K562 (cell line): ENCODE measurements around the gene MAST4. TPM values are rescaled to one million over a fixed set of nuclear protein-coding genes. Genes with fewer than 3 reads are reported as not detected.

Source experiments
- ATAC-seq: fragments of 200-7000 bp; cut with Tn5 transposase; 3 replicates; pipeline ENCODE4 v1.9.1; 2020; ENCODE audit warnings: moderate library complexity
- BruUV-seq: library from RNA; stranded (reverse); fragments of 400-500 nt; replicated peaks from 2 replicates; lab custom pipeline; 2021; lab: Mats Ljungman, UMichigan
- CTCF ChIA-PET: fragments of 300-600 bp; formaldehyde crosslinking; extraction: SDS; loops from one replicate; lab custom pipeline; 2021; ENCODE audit warnings: low intra/inter-chr PET ratio; lab: Yijun Ruan, JAX
- POLR2A ChIA-PET: fragments of 300-600, 350-650 bp; sonication (Branson Sonifier 250); formaldehyde crosslinking; extraction: SDS; loops from one replicate; lab custom pipeline; 2021; ENCODE audit warnings: antibody characterized with exemption, inconsistent platforms; lab: Yijun Ruan, JAX
- DNase-seq, 4 experiments: peaks; one replicate each; pipeline versions ENCODE4 v3.0.0 to v3.0.0-alpha.2; 2011 to 2018; ENCODE audit warnings: low spot score in 3 of 4, mixed read lengths in 3 of 4; ENCODE audit errors: extremely low read depth in 1 of 4
- FAIRE-seq: peaks from 2 replicates; lab custom pipeline; 2011; peaks lifted over from hg19 to GRCh38; lab: Jason Lieb, UNC
- H2AFZ ChIP-seq: 2 replicates; pipeline ENCODE4 v1.6.0; 2011; ENCODE audit warnings: low read depth, low read length, control low read depth, inconsistent platforms
- H3K27ac ChIP-seq: fragments of 200-600 bp; 3 replicates; pipeline ENCODE4 v1.8.0; 2011; ENCODE audit warnings: low read depth, mild to moderate bottlenecking, control low read depth, inconsistent platforms, low read length, moderate library complexity, mixed read lengths; ENCODE audit errors: extremely low read depth
- H3K27me3 ChIP-seq, 2 experiments: fragments of 300-600 bp in 1 of 2; 2 replicates in 1 of 2; 3 replicates in 1 of 2; pipeline versions ENCODE4 v1.6.0 to v1.8.0; 2011; ENCODE audit warnings: inconsistent platforms in 2 of 2, low read length in 2 of 2, mild to moderate bottlenecking in 1 of 2, mixed read lengths in 1 of 2, moderate library complexity in 1 of 2; ENCODE audit not compliant: control insufficient read depth in 2 of 2, insufficient read depth in 2 of 2
- H3K36me3 ChIP-seq: fragments of 300-600 bp; 3 replicates; pipeline ENCODE4 v1.8.0; 2011; ENCODE audit warnings: mild to moderate bottlenecking, low read length, inconsistent platforms; ENCODE audit not compliant: control insufficient read depth, insufficient read depth
- H3K4me1 ChIP-seq, 2 experiments: fragments of 200-600 bp in 1 of 2; replicated peaks in 1 of 2; 2 replicates in 1 of 2; 3 replicates in 1 of 2; pipeline versions ENCODE4 v1.5.1 to v1.8.0; 2011; ENCODE audit warnings: inconsistent platforms in 2 of 2, low read length in 2 of 2, mild to moderate bottlenecking in 1 of 2, mixed read lengths in 1 of 2, moderate library complexity in 1 of 2; ENCODE audit not compliant: control insufficient read depth in 2 of 2, insufficient read depth in 2 of 2
- H3K4me2 ChIP-seq: 2 replicates; pipeline ENCODE4 v1.6.1; 2011; ENCODE audit warnings: low read length, control low read depth, inconsistent platforms, mixed read lengths; ENCODE audit not compliant: insufficient read depth
- H3K4me3 ChIP-seq: fragments of 200-600 bp; sonication (generic), shearing (Covaris generic); 2 replicates; pipeline ENCODE4 v1.5.1; 2016; ENCODE audit warnings: control low read depth, inconsistent platforms
- H3K79me2 ChIP-seq: fragments of 200-600 bp; 3 replicates; pipeline ENCODE4 v1.8.0; 2011; ENCODE audit warnings: low read length, inconsistent platforms; ENCODE audit not compliant: control insufficient read depth, insufficient read depth
- H3K9ac ChIP-seq, 2 experiments: 2 replicates each; pipeline versions ENCODE4 v1.6.0 to v1.6.1; 2011; ENCODE audit warnings: low read depth in 2 of 2, low read length in 2 of 2, control low read depth in 1 of 2, inconsistent platforms in 1 of 2, mild to moderate bottlenecking in 1 of 2, mixed read lengths in 1 of 2; ENCODE audit not compliant: insufficient read depth in 1 of 2
- H3K9me1 ChIP-seq: one replicate; pipeline ENCODE4 v1.6.0; 2011; ENCODE audit warnings: inconsistent platforms, mild to moderate bottlenecking, low read length, moderate library complexity; ENCODE audit not compliant: control insufficient read depth, insufficient read depth
- H3K9me3 ChIP-seq: replicated peaks from 2 replicates; pipeline ENCODE4 v1.5.1; 2011; ENCODE audit warnings: low read depth, low read length, inconsistent platforms; ENCODE audit not compliant: control insufficient read depth, insufficient read depth
- H4K20me1 ChIP-seq: replicated peaks from 2 replicates; pipeline ENCODE4 v1.6.1; 2011; ENCODE audit warnings: low read length, inconsistent platforms, mixed read lengths; ENCODE audit not compliant: control insufficient read depth, insufficient read depth
- BCL6 ChIP-seq: fragments of 250-450 bp; sonication (Bioruptor Pico); IDR thresholded peaks from 2 replicates; pipeline ENCODE4 v1.4.0; 2020
- CHD2 ChIP-seq: IDR thresholded peaks from 2 replicates; pipeline ENCODE4 v1.6.1; 2011; ENCODE audit warnings: low read depth, low read length
- COPS2 ChIP-seq: fragments of 450-650 bp; conservative IDR thresholded peaks from 2 replicates; pipeline ENCODE4 v1.6.1; 2016; ENCODE audit warnings: mild to moderate bottlenecking, moderate library complexity
- FOXK1 ChIP-seq: sonication (generic); formaldehyde crosslinking; IDR thresholded peaks from 2 replicates; pipeline ENCODE4 v1.8.0; 2022; ENCODE audit warnings: missing genetic modification reagents, mild to moderate bottlenecking, borderline replicate concordance
- KDM4B ChIP-seq, 2 experiments: fragments of 450-650 bp in 1 of 2; sonication (generic) in 1 of 2; IDR thresholded peaks; 2 replicates each; pipeline ENCODE4 v1.6.1; 2016 to 2017; ENCODE audit warnings: borderline replicate concordance in 2 of 2, antibody characterized with exemption in 1 of 2, low read depth in 1 of 2, mild to moderate bottlenecking in 1 of 2
- MTA1 ChIP-seq: fragments of 450-650 bp; IDR thresholded peaks from 2 replicates; pipeline ENCODE4 v1.6.1; 2017; ENCODE audit warnings: borderline replicate concordance
- RBM17 ChIP-seq: fragments of 200-400 bp; formaldehyde crosslinking; IDR thresholded peaks from 2 replicates; pipeline ENCODE4 v1.6.1; 2017; ENCODE audit warnings: low read depth, mild to moderate bottlenecking, low read length, borderline replicate concordance
- U2AF2 ChIP-seq: fragments of 200-400 bp; formaldehyde crosslinking; optimal IDR thresholded peaks from 2 replicates; pipeline ENCODE3; 2017; ENCODE audit warnings: low read depth, mild to moderate bottlenecking, low read length
- ZEB2 ChIP-seq: fragments of 450-650 bp; IDR thresholded peaks from 2 replicates; pipeline ENCODE4 v1.6.1; 2016
- ZNF668 ChIP-seq: fragments of 250-450 bp; sonication (Bioruptor Pico); IDR thresholded peaks from 2 replicates; pipeline ENCODE4 v1.8.0; 2022; ENCODE audit warnings: mild to moderate bottlenecking, inconsistent platforms
- WGBS: fragments of 100-300 bp; shearing (Covaris generic); methylation state at CpG from one replicate; pipeline ENCODE4 v1.1.6; 2016; ENCODE audit warnings: low coverage, mixed read lengths; ENCODE audit not compliant: insufficient coverage; ENCODE audit errors: missing lambda C conversion rate; 5-methylcytosine and 5-hydroxymethylcytosine counted together
- in situ Hi-C: fragments of 300-500 bp; cut with MboI; formaldehyde crosslinking; loops from 4 replicates; pipeline ENCODE4 v1.15.0; 2018; ENCODE audit warnings: inconsistent platforms, mixed read lengths
- intact Hi-C: fragments of 100-400 bp; cut with micrococcal nuclease; formaldehyde crosslinking; loops from 2 replicates; pipeline ENCODE4 v1.14.2; 2022
- polyA plus RNA-seq, 8 experiments: library from polyadenylated mRNA; depleted of rRNA in 4 of 8; stranded (reverse) in 5 of 8; unstranded in 3 of 8; fragments of >200 nt; fragmentation: Nextera tagmentation in 2 of 8; fragmentation: Illumina TruSeq in 1 of 8; extraction: Ambion mirVana in 2 of 8; extraction: Trizol in 1 of 8; gene quantifications; 2 replicates each; pipeline versions ENCODE4 v1.2.1 to v1.2.3, GENCODE V29; 2011 to 2014; ENCODE audit warnings: inconsistent platforms in 1 of 8, missing spikeins in 1 of 8
- total RNA-seq, 7 experiments: library from RNA; depleted of rRNA in 6 of 7; stranded (reverse); fragments of >200 nt in 6 of 7; fragmentation: Illumina TruSeq in 2 of 7; extraction: Trizol in 2 of 7; gene quantifications; 2 replicates each; pipeline versions ENCODE4 v1.2.1 to v1.2.3, GENCODE V29; 2011 to 2021; ENCODE audit warnings: low replicate concordance in 1 of 7
- TF ChIP-seq, protein P1 (sequence below): fragments of 250-450 bp; sonication (Bioruptor Pico); IDR thresholded peaks from 2 replicates; pipeline ENCODE4 v1.4.0; 2020; ENCODE audit warnings: mild to moderate bottlenecking, moderate library complexity
- TF ChIP-seq, protein P2 (sequence below): fragments of 250-450 bp; sonication (Bioruptor Pico); IDR thresholded peaks from 2 replicates; pipeline ENCODE4 v1.5.0; 2020; ENCODE audit warnings: mild to moderate bottlenecking, borderline replicate concordance
- TF ChIP-seq, protein P3 (sequence below), 3 experiments: fragments of 200-800 bp in 1 of 3; fragments of 250-450 bp in 1 of 3; fragments of 450-650 bp in 1 of 3; sonication (Bioruptor Pico) in 1 of 3; sonication (Bioruptor generic) in 1 of 3; formaldehyde crosslinking in 1 of 3; IDR thresholded peaks; 2 replicates each; pipeline versions ENCODE4 v1.6.1 to v1.8.0; 2016 to 2022; ENCODE audit warnings: mild to moderate bottlenecking in 2 of 3, missing genetic modification characterization in 2 of 3, missing compliant biosample characterization in 1 of 3, moderate library complexity in 1 of 3

Gene MAST4
- total and polyA plus RNA-seq, 9 of the 15 experiments (the other 6 are each of a cell fraction or from before 2014, with no cell fraction given): 0.88 to 10.1 (median 5.2) TPM

DNA sequence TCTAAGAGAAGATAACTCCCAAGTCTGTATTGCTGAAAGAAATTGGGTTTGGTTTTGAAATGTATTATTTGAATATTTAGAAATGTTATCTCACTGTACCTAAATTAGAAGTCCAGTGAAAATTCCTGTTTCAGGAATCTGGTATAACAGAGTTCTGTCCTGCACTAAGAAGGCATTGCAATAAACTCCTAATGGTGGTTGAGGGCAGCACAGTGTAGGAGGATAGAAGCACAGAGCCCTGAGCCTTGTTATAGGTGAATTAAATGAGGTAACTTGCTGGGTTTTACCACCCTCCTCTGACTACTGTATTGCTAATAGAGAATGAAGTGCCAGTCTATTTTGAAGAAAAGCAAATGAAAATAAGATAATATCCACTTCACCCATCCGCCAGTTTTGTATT, 457.0 kb downstream of the MAST4 start:
- H3K36me3 ChIP-seq: no peaks in the 10 kb centered on the region; the same call in 2 of the 3 replicates
- ATAC-seq: no peak
- H2AFZ ChIP-seq: no peak overlapping the region
- intact Hi-C loops (no loop called here), in situ Hi-C loops (no loop called here)
- ChIA-PET CTCF (no interaction called here), POLR2A (no interaction called here)
- no peaks in the 10 kb centered on the region for H4K20me1 ChIP-seq
- H3K9me1 ChIP-seq: no peaks in the 10 kb centered on the region
- no TSS peak for BruUV-seq
- no peak overlapping the region for H3K27ac ChIP-seq
- DNase-seq: no peak
- no peak overlapping the region for H3K4me2 ChIP-seq
- TF ChIP-seq BCL6 (no peak), MTA1 (no peak), FOXK1 (CRISPR knock-in tag) (no peak), COPS2 (no peak), ZEB2 (no peak), U2AF2 (no peak), CHD2 (no peak), RBM17 (no peak), KDM4B (IDR thresholded peaks at IDR 0.05; ENCODE audit: borderline replicate concordance in 2 of 2, low read depth in 1 of 2) (no peak), ZNF668 (CRISPR knock-in tag) (no peak)
- TF ChIP-seq, protein P1, sequence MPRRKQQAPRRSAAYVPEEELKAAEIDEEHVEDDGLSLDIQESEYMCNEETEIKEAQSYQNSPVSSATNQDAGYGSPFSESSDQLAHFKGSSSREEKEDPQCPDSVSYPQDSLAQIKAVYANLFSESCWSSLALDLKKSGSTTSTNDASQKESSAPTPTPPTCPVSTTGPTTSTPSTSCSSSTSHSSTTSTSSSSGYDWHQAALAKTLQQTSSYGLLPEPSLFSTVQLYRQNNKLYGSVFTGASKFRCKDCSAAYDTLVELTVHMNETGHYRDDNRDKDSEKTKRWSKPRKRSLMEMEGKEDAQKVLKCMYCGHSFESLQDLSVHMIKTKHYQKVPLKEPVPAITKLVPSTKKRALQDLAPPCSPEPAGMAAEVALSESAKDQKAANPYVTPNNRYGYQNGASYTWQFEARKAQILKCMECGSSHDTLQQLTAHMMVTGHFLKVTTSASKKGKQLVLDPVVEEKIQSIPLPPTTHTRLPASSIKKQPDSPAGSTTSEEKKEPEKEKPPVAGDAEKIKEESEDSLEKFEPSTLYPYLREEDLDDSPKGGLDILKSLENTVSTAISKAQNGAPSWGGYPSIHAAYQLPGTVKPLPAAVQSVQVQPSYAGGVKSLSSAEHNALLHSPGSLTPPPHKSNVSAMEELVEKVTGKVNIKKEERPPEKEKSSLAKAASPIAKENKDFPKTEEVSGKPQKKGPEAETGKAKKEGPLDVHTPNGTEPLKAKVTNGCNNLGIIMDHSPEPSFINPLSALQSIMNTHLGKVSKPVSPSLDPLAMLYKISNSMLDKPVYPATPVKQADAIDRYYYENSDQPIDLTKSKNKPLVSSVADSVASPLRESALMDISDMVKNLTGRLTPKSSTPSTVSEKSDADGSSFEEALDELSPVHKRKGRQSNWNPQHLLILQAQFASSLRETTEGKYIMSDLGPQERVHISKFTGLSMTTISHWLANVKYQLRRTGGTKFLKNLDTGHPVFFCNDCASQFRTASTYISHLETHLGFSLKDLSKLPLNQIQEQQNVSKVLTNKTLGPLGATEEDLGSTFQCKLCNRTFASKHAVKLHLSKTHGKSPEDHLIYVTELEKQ (CRISPR knock-in tag): no peak
- TF ChIP-seq, protein P2, sequence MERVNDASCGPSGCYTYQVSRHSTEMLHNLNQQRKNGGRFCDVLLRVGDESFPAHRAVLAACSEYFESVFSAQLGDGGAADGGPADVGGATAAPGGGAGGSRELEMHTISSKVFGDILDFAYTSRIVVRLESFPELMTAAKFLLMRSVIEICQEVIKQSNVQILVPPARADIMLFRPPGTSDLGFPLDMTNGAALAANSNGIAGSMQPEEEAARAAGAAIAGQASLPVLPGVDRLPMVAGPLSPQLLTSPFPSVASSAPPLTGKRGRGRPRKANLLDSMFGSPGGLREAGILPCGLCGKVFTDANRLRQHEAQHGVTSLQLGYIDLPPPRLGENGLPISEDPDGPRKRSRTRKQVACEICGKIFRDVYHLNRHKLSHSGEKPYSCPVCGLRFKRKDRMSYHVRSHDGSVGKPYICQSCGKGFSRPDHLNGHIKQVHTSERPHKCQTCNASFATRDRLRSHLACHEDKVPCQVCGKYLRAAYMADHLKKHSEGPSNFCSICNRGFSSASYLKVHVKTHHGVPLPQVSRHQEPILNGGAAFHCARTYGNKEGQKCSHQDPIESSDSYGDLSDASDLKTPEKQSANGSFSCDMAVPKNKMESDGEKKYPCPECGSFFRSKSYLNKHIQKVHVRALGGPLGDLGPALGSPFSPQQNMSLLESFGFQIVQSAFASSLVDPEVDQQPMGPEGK (CRISPR knock-in tag): no peak
- TF ChIP-seq, protein P3, sequence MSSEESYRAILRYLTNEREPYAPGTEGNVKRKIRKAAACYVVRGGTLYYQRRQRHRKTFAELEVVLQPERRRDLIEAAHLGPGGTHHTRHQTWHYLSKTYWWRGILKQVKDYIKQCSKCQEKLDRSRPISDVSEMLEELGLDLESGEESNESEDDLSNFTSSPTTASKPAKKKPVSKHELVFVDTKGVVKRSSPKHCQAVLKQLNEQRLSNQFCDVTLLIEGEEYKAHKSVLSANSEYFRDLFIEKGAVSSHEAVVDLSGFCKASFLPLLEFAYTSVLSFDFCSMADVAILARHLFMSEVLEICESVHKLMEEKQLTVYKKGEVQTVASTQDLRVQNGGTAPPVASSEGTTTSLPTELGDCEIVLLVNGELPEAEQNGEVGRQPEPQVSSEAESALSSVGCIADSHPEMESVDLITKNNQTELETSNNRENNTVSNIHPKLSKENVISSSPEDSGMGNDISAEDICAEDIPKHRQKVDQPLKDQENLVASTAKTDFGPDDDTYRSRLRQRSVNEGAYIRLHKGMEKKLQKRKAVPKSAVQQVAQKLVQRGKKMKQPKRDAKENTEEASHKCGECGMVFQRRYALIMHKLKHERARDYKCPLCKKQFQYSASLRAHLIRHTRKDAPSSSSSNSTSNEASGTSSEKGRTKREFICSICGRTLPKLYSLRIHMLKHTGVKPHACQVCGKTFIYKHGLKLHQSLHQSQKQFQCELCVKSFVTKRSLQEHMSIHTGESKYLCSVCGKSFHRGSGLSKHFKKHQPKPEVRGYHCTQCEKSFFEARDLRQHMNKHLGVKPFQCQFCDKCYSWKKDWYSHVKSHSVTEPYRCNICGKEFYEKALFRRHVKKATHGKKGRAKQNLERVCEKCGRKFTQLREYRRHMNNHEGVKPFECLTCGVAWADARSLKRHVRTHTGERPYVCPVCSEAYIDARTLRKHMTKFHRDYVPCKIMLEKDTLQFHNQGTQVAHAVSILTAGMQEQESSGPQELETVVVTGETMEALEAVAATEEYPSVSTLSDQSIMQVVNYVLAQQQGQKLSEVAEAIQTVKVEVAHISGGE (CRISPR knock-in tag; IDR thresholded peaks at IDR 0.05): no peak
- no peaks in the 10 kb centered on the region for H3K9me3 ChIP-seq
- no peak for FAIRE-seq
- no peak overlapping the region for H3K9ac ChIP-seq
- no peaks in the 10 kb centered on the region for H3K79me2 ChIP-seq
- H3K4me3 ChIP-seq: no peak overlapping the region
- WGBS: 76% methylated on average over 1 of the region's 1 CpG
- H3K4me1 ChIP-seq: no peaks in the 10 kb centered on the region
- H3K27me3 ChIP-seq: no peaks in the 10 kb centered on the region
